Vagina (tissue), 2 donors: Measurements from ENCODE around the gene SH3BGRL2. TPM values are rescaled to one million over a fixed set of nuclear protein-coding genes. Genes with fewer than 3 reads are reported as not detected.
"Not testable (repeated sequence)": the region's sequence is repeated elsewhere in the genome, so short reads cannot be mapped to it uniquely, and the experiment has no call there.

ENCODE experiments used
- DNase-seq, 2 donors: peaks; one replicate each; pipeline ENCODE4 v3.0.0-alpha.2; 2017; ENCODE audit errors: extremely low spot score in 2 of 2
- H3K27ac ChIP-seq: fragments of 200-600 bp; sonication (generic); one replicate; pipeline ENCODE4 v1.5.1; 2019
- H3K27me3 ChIP-seq: fragments of 200-600 bp; sonication (generic); one replicate; pipeline ENCODE4 v1.5.1; 2019
- H3K36me3 ChIP-seq, 2 donors: fragments of 200-600 bp; sonication (generic); one replicate each; pipeline ENCODE4 v1.5.1; 2017 to 2019
- H3K4me1 ChIP-seq: fragments of 200-600 bp; sonication (generic); one replicate; pipeline ENCODE4 v1.5.1; 2019
- H3K4me3 ChIP-seq, 2 donors: fragments of 200-600 bp; sonication (generic); 1 replicate in 1 of 2; 2 replicates in 1 of 2; pipeline ENCODE4 v1.5.1; 2016 to 2019
- H3K9me3 ChIP-seq: fragments of 200-600 bp; sonication (generic); one replicate; pipeline ENCODE4 v1.5.1; 2019
- POLR2A ChIP-seq, 2 donors: fragments of 450-650 bp; IDR thresholded peaks; one replicate each; pipeline ENCODE4 v1.6.1; 2017; ENCODE audit warnings: antibody characterized with exemption in 2 of 2, mild to moderate bottlenecking in 2 of 2, moderate library complexity in 2 of 2
- POLR2AphosphoS5 ChIP-seq, 2 donors: sonication (generic); formaldehyde crosslinking; IDR thresholded peaks; one replicate each; pipeline ENCODE4 v1.9.0; 2017; ENCODE audit warnings: antibody characterized with exemption in 2 of 2, mild to moderate bottlenecking in 2 of 2, low read depth in 1 of 2; ENCODE audit not compliant: insufficient read depth in 1 of 2
- intact Hi-C: fragments of 100-400 bp; cut with DNase I; formaldehyde crosslinking; loops from one replicate; pipeline ENCODE4 v1.15.1; 2023
- total RNA-seq: library from RNA; depleted of rRNA; stranded (reverse); fragments of >200 nt; gene quantifications from one replicate; pipeline ENCODE4 v1.2.3, GENCODE V29; 2016
- TF ChIP-seq, protein P1 (sequence below), 3 experiments: fragments of 450-650 bp in 2 of 3; fragments of 200-600 bp in 1 of 3; sonication (generic) in 1 of 3; IDR thresholded peaks; one replicate each; pipeline ENCODE4 v1.5.1; 2017 to 2019; ENCODE audit warnings: antibody characterized with exemption in 3 of 3, mild to moderate bottlenecking in 2 of 3, moderate library complexity in 2 of 3

Gene SH3BGRL2
- total RNA-seq, 1 donor from 2014 or later, result 38.3 TPM

DNA sequence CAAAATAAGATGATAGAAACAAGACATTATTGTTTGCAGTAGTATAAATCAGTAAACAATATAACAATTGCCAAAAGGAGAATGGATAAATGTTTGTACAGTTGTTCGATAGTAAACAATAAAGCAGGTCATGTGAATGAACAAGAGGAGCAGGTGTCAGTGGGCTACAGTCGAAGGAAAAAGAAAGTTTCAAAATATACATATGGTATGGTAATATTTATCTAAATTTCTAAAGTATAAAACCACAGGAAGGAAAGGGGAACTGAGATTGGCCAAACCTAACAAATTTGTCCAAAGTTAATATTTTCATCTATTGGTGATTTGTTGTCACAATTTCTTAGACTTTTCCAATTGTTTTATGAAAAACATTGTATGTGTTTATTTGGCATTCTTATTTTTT, 110.9 kb downstream of the SH3BGRL2 start:
- no peak for DNase-seq
- TF ChIP-seq POLR2AphosphoS5 (IDR thresholded peaks at IDR 0.05; ENCODE audit: insufficient read depth in 1 of 2, low read depth in 1 of 2) (no peak), POLR2A (IDR thresholded peaks at IDR 0.05) (no peak)
- TF ChIP-seq, protein P1, sequence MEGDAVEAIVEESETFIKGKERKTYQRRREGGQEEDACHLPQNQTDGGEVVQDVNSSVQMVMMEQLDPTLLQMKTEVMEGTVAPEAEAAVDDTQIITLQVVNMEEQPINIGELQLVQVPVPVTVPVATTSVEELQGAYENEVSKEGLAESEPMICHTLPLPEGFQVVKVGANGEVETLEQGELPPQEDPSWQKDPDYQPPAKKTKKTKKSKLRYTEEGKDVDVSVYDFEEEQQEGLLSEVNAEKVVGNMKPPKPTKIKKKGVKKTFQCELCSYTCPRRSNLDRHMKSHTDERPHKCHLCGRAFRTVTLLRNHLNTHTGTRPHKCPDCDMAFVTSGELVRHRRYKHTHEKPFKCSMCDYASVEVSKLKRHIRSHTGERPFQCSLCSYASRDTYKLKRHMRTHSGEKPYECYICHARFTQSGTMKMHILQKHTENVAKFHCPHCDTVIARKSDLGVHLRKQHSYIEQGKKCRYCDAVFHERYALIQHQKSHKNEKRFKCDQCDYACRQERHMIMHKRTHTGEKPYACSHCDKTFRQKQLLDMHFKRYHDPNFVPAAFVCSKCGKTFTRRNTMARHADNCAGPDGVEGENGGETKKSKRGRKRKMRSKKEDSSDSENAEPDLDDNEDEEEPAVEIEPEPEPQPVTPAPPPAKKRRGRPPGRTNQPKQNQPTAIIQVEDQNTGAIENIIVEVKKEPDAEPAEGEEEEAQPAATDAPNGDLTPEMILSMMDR (IDR thresholded peaks at IDR 0.05), result no peak
- H3K27ac ChIP-seq, result no peak overlapping the region
- H3K36me3 ChIP-seq, result no peaks in the 10 kb centered on the region
- H3K9me3 ChIP-seq, result no peaks in the 10 kb centered on the region
- no peaks in the 10 kb centered on the region for H3K4me1 ChIP-seq
- intact Hi-C loops, result no loop called here
- no peaks in the 10 kb centered on the region for H3K27me3 ChIP-seq
- H3K4me3 ChIP-seq, result no peak overlapping the region

DNA sequence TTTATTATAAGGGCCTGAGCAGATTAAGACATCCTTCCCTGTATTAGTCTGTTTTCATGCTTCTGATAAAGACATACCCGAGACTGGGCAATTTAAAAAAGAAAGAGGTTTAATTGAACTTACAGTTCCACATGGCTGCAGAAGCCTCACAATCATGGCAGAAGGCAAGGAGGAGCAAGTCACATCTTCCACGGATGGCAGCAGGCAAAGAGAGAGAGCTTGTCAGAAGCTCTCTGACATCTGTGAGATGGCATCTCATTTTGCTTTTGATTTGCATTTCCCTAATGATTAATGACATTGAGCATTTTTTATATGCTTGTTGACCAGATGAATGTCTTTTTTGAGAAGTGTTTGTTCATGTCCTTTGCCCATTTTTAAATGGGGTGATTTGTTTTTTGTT, 114.2 kb downstream of the SH3BGRL2 start:
- H3K4me1 ChIP-seq, H3K4me3 ChIP-seq, DNase-seq, H3K9me3 ChIP-seq, intact Hi-C loops, H3K27me3 ChIP-seq, H3K36me3 ChIP-seq, H3K27ac ChIP-seq: not testable (repeated sequence)

DNA sequence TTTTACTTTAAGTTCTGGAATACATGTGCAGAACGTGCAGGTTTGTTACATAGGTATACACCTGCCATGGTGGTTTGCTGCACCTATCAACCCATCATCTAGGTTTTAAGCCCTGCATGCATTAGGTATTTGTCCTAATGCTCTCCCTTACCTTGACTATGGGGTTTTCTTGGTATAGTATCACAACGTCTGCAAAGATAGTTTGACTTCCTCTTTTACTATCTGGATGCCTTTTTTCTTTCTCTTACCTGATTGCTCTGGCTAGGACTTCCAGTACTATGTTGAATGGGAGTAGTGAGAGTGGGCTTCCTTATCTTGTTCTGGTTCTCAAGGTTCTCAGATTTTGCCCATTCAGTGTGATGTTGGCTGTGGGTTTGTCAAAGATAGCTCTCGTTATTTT, 115.2 kb downstream of the SH3BGRL2 start:
- DNase-seq, H3K9me3 ChIP-seq, H3K36me3 ChIP-seq, intact Hi-C loops, H3K4me1 ChIP-seq, H3K27me3 ChIP-seq, H3K4me3 ChIP-seq, H3K27ac ChIP-seq: not testable (repeated sequence)

DNA sequence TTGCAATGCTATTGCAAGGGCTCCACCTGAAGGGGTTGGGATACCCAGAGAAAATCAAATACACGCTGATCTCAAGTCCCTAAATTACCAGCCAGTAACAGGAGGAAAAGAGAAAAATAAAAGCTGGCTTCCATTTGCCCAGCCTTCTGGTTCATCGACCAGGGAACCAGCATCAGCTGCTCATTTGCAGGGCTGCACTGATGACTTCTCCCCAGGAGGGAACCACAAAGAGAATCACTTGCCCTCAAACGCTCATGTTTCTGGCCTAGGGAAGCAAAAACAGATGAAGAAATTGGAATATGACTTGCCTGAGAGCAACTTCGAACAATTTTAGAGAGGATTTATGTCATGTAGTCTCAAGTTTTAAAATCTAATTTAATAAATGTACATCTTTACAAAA, 119.7 kb downstream of the SH3BGRL2 start:
- TF ChIP-seq, protein P1 (IDR thresholded peaks at IDR 0.05), result no peak
- TF ChIP-seq POLR2AphosphoS5 (IDR thresholded peaks at IDR 0.05; ENCODE audit: insufficient read depth in 1 of 2, low read depth in 1 of 2) (no peak), POLR2A (IDR thresholded peaks at IDR 0.05) (no peak)
- Histone ChIP-seq H3K27me3 (no peaks in the 10 kb centered on the region), H3K36me3 (no peaks in the 10 kb centered on the region), H3K9me3 (no peaks in the 10 kb centered on the region), H3K4me3 (no peak overlapping the region), H3K4me1 (no peaks in the 10 kb centered on the region), H3K27ac (no peak overlapping the region)
- no peak for DNase-seq
- intact Hi-C loops, result no loop called here

Other genes with a start within 250 kb of the SH3BGRL2 start
- gene LCA5, start 93.9 kb upstream of the SH3BGRL2 start, total RNA-seq, result 6.4 TPM